C4-2B (cell line): ENCODE measurements around the gene KIF1A.

Experiments
- CTCF ChIP-seq: fragments of 450-650 bp; conservative IDR thresholded peaks from 2 replicates; pipeline ENCODE4 v1.5.1; 2017; ENCODE audit warnings: mild to moderate bottlenecking
- ZFX ChIP-seq: fragments of 450-650 bp; IDR thresholded peaks from 2 replicates; pipeline ENCODE4 v1.6.1; 2017

GRCh38 chr2:240817496-240818292, 2.3 kb downstream of the KIF1A start:
- TF ChIP-seq CTCF (no peak), ZFX (no peak)
